UCSD-AML1 (cell line): Measurements from ENCODE around the gene CHAC1.
A peak's percentile ranks its signal among the peaks of the same experiment; 100 is the strongest.

ENCODE experiments used
- DNase-seq: peaks from one replicate; lab custom pipeline; 2025; ENCODE audit not compliant: unreplicated experiment; lab: John Stamatoyannopoulos, UW

Gene CHAC1, protein sequence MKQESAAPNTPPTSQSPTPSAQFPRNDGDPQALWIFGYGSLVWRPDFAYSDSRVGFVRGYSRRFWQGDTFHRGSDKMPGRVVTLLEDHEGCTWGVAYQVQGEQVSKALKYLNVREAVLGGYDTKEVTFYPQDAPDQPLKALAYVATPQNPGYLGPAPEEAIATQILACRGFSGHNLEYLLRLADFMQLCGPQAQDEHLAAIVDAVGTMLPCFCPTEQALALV

DNA sequence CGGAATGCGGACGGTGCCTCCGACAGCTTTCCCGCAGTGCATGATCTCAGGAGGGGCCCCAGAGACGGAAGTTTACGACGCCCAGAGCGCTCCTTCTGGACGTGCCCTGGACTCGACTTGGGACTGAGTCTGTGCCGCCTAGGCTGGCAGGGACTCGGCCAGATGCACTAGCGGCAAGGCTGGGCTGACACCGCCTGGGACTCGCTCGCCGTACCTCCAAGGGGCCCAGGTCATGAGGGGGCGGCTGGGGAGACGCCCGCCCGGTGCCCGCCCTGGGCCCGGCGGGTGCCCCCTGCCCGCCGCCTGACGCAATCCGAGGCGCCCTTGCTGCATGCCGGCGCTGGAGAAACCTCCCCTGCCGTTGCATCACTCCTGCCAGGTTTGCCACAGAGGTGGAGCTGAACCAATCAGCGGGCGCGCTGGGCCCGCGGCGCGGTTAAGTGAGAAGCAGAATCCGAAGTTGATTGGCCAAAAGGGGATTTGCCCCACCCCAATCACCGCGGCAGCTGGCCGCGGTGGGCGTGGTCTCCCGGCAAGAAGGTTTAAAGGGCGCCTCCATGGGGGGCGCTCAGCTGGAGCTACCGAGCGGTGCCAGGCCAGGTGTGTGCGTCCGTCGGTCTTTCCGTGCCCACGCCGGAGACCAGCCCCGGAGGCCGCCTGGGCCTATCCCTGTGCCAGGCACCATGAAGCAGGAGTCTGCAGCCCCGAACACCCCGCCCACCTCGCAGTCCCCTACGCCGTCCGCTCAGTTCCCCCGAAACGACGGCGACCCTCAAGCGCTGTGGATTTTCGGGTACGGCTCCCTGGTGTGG, at the start of gene CHAC1:
Gene CHAC1, plus strand, starts transcription at position 571 of the 812 bp plus-strand sequence. Its CDS starts 113 bp downstream, at position 684.
- DNase-seq, result peak; percentile 97

DNA sequence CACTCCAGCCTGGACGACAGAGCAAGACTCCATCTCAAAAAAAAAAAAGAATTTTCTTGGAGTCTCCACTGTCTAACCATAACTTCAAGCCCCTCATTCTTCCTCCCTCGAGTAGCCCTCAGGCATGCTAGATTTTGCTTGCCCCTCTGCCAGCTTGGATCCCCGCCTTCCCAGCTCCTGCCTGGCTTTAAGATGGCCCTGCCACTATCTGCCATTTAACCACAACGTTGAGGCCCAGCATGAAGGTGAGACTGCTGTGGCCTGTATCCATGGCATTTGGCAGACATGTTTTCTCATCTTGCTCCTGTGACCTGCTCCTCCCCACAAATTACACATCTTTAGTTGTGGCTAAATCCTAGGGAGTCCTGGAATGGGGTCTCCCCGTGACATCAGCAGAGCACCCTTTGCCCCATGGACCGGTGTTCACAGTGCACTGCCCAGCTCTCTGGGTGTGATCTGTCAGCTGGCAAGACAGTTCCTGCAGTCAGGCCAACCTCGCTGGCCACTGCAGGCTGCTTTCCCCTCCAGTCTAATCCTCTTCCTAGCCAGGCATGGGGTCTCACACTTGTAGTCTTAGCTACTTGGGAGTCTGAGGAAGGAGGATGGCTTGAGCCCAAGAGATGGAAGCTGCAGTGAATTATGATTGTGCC, 48.6 kb upstream of the CHAC1 start:
- no peak for DNase-seq

DNA sequence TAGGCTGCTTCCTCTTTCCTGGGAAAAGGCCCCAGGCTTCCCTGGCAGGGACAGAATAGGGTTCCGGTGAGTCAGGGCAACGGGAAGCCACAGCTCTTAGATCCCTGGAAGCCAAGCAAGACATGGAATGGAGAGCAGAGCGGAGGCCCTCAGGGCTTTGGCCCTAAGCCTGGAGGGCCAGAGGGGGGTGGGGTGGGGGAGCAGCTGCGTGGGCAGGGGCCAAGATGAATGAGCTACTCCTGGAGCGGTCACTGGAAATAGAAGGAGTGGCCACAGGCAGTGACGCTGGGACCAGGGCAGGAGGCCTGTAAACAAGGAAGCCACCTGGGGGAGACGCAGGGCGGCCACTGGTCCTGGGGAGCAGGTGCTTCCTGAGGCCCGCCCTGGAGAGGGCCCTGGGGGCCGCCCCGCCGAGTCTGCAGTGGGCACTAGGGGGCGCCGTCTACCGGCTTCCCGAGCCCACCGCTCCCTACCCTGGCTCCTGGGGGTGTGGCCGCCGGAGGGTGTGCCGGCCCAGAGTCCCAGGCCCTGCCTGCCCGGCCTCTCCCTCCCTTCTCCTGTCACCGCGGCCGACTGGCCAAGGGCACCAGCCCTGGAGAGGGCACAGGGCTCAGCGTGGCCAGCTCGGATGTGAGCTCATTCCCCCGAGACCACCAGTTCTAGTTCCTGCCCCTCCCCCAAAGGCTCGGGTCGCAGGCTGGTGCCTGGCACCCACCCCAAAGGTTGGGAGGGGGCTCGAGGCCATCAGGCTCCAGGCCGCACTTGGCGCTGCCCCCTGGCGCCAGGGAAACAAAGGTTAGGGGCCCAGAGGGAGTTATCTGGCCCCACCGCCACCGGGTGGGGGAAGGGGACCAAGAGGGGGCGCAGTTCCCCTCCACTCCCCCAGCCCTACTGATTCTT, 46.9 kb upstream of the CHAC1 start:
- peak; percentile 88 for DNase-seq

DNA sequence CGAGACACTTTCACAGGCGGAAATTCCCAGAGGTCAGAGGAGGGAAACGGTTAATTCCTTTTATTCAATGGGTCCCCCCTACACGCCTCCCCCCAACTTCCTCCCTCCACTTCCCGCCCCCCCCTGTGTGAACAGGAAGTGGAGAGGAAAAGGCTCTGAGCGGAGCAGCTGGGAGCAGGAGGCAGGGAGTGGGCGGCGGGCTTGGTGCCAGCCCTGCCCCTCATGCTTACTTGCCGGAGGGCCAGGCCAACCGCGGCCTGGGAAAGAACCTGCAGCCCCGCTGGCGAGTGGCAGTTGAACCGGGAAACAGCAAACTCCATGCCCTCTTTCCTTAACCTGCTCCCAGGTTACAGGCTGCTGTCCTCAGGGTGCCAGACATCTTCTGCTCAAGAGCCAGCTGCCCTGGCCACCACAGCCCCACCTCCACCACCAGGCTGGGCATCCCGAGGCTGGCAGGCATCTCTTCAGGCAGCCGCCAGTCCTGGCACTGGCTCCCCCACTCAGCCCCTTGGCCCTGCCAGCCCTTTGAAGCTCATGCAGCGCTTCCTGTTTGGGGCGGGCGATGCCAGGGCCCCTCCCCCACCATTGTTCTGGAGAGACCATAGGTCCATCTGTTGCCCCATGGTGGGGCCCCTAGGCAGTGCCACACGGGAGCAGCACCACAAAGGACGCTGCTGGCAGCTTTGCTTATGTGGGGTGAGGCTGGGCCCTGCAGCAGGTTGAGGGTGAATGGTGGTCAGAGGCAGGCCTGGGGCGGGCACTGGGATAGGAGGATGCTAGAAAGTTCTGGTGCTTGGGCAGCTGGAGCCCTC, 46.1 kb upstream of the CHAC1 start:
- DNase-seq, result peak; percentile 69

DNA sequence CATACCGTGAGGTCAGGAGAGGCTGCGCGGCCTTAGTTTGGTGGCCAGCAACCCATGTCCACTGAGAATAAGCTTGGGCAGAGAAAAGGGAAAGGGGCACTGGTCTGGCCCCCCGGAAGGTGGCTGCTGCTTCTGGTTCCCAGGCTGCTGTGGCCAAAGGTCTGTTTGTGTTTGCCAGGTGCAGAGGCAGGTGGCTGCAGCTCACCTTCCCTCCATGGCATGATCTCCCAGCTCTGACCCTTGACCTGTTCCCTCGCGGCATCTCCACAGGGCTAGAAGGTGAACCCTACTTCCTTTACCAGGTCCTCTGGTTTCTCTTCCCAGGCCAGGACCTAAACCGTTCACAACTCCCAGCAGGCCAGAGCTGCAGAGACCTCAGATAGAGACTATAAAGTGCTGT, 45.2 kb upstream of the CHAC1 start:
- no peak for DNase-seq

DNA sequence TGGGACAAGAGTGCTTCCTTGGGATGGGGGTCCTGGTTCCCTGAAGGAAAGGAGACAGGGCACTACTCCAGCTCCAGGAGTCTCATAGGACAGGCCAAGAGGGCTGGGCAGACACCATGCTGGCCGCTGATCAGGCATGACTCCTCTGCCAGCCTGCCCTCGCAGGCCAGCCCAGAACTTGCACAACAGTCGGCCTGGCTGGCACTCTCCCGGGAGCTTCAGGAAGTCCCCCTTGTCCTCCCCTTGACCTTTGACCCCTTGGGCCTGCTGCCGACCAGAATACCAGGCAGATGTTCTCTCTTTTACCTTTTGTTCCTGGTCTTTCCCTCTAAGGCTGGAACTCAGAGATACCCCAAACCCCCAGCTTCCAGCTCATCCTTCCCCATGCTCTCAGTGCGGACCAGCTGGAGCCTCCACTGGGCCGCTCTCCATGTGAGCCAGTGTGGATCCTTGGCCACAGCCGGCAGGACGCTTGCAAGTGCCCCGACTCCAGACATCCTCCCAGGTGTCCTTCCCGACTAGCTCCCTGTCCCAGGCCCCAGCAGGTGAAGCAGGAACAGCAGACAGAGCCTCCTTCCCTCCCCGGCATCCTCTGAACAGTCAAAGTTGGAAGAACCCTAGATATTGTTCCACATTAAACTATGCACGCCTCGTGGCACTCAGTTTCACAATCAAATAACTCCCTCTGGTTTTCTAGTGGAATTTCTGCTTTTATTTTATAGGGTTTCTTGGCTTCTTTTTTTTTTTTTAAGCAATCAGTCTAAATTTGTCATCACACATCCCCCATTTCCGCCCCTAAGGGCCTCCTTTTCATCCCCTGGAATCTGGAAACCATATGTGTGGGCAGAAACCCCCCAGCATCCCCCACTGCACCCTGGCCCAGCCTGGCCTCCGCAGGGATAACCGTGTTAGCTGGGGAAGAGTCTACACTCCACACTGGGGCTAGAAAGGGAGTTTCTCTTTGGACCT, 43.3 kb upstream of the CHAC1 start:
- DNase-seq, result no peak

DNA sequence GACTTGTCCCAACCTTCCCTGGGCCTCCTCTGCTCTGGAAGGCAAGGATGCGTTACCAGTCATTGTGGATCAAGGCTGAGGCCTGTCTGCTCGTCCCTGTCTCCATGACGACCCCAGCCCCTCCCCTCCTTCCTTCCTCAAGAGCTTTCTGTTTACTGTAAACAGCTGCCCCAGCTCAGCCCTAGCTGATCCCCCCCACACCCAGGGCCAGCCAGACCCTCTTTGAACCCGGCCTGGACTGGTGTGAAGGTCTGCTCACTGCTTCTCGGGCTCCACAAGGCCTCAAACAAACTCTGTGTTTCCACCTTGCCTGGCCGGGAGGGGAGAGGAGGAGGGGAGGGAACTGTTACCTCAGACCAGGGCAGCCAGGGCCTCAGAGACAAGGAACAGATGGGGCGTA, 42.1 kb upstream of the CHAC1 start:
- DNase-seq, result no peak

DNA sequence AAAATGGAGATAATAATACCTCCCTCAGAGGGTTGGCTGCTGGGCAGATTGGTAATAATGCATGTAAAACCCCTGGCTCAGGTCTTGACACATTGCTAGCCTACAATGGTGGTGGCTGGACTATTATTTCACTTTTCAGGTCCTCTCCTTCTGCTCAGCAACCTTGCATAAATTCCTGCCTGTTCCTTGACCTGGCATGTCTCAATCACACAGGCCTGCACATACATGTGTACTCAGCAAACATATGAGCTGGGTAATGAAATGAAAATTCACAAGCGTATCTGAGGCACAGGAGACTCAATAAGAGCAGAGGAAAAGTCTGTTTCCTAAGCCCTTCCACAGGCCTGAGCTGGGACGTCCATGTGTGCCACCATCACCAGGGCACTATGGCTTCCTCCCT, 41.6 kb upstream of the CHAC1 start:
- DNase-seq, result no peak

DNA sequence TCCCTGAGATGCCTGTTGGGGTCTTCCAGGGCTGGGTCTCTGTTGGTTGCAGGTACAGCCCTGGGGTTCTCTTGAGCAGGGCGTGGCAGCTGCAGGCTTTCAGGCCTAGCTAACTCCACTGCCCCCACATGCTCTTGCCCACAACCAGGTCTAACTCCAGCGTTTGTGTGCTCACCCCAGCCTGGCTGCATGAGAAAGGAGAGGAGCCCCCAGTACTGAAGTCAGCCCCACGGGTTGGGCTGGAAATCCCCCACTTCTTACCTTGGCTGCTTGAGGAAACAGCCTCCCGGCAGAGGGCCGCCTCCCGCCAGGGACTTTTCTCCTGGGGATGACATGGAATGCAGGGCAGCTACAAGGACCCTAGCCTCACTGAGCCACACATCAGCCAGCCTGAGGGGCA, 40.8 kb upstream of the CHAC1 start:
- DNase-seq, result no peak

DNA sequence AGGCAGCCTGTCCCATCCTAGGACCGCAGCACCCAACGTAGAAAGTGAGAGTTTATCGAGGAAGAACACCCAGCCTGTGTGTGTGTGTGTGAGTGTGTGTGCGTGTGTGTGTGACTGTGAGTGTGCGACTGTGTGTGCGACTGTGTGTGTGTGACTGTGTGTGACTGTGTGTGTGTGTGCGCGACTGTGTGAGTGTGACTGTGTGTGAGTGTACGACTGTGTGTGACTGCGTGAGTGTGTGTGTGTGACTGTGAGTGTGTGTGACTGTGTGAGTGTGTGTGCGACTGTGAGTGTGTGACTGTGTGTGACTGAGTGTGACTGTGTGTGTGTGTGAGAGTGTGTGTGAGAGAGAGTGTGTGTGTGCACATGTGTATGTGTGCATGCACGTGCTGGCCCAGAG, 39.3 kb upstream of the CHAC1 start:
- DNase-seq, result no peak

DNA sequence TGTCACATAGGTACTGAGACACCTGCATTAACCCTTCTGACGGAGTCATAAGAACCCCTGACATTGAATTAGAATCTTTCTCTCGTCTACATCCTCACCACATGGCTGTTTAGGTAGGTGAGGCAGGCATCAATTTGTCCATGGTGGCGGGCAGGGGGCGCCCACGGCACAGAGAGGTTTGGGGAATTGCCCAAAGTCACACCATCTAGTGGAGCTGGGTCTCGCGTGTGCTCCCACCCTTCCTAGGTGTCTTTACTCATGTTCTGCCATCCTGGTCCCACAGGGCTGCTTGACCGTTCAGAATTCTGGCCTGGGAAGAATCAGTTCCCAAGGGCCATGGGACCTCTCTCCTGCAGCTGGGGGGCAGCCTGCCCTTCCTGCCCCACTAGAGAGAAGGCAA, 38.8 kb upstream of the CHAC1 start:
- DNase-seq, result no peak

DNA sequence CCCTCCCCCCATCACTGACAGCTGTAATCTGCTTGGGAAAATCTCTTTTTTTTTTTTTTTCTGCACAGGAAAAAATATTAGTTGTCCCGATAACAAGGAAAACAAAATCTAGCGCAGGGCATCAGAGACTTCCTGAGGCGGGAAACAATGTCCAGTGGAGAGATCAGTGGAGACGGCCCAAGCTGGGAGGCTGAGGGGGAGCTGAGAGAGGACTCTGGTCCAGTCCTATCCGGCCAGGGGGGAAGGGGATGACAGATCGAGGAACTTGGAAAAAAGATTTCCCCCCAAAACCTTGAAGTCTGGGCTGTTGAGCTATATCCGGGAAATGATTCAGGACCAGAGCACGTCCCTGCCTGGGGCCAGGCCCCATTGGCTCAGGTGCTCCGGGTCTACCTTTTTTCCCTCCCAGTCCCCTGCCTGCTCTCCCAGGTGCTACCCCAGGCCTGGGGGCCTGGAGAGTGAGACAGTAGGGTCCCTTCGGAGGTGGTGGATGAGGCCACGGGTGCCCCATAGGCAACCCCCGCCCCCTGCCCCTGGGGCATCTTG, 38.1 kb upstream of the CHAC1 start:
- DNase-seq, result no peak

DNA sequence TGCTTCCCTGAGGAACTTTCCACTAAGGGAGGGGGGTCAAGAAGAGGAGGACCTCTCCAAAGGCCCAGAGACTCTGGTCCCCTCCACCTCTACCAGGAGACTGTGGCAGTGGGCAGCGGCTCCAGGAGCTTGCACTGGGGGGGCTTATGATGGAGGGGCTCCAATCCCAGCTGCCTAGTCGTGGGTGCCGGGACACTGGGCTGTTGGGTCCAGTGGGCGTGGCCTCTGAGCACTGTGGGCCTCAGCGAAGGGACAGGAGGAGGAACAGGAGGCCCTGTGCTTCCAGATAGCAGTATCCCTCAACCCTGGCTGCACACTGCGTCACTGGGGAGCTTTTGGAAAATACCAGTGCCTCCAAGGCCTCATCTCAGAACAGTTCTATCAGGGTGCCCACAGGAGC, 37.6 kb upstream of the CHAC1 start:
- DNase-seq, result no peak

DNA sequence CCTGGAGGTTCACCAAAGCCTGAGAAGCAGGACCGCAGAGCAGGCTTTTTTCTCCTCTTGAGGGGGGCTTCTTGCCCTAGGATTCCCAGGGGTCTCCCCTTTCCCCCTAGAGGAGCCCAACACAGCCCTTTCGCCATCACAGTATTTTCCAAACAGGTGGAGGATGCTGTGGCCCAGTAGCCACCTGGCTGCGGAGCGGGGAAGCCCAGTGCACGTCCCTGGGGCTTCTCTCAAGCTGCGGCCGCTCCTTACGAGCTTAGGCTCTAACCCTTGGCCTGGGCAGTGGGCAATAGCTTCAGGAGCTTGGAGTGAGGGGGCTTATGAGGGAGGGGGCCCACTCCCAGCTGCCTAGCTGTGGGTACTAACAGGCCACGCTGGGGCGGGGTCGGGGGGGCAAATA, 35.7 kb upstream of the CHAC1 start:
- no peak for DNase-seq

DNA sequence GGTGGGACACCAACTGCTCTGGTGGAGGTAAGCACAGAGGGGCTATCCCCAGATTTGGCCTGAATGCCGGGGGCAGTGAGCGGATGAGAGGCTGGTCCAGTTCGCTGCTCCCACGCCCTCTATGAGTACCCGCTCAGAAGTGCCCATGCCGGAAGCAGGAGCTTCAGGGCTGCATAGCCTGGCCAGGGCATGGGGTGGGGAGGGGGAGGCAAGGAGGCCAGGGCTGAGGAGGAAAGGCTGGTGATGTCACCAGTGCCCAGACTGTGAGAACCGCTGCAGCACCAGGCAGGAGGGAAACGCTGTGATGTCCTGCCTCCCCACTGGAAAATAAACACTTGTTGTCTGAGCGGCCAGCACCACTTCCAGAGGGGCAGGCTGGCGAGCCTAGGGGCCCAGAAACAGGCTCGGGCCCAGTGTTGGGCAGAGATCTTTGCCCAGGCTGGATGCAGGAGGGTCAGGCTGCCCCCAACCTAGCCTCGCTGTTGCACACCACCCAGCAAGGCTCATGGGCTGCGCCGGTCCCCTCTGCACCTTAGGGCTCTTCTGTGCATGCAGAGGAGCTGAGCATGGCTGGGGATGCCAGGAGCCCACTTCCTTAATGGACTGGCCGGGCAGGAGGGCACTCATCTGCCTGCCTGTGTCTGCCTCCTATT, 35.0 kb upstream of the CHAC1 start:
- no peak for DNase-seq

DNA sequence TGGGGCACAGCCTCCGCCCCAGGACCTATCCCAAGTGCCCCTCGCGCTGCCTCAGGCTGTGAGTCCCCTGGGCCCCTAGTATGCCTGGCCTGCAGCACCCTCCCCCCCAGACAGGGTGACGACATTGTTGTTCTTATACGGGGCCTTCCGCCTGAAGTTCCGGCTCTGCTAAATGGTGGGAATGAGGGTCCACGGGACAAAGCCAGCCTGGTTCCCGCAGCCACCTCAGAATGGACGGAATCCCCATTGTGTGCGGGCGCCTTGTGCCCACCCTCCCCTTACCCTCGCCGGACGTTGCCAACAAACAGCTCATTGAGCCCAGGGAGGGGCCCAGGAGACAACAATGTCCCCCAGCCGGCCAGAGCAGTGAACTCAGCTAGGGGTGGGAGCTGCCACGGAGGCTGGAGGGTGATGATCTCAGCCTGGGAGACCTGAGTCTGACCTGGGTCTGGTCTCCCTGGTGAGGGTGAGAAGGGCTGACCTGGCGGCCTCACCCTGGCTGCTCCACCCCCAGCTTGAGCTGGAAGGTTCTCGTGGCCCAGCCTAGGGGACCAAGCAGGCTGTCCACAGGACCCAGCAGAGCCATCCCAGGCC, 34.4 kb upstream of the CHAC1 start:
- no peak for DNase-seq

DNA sequence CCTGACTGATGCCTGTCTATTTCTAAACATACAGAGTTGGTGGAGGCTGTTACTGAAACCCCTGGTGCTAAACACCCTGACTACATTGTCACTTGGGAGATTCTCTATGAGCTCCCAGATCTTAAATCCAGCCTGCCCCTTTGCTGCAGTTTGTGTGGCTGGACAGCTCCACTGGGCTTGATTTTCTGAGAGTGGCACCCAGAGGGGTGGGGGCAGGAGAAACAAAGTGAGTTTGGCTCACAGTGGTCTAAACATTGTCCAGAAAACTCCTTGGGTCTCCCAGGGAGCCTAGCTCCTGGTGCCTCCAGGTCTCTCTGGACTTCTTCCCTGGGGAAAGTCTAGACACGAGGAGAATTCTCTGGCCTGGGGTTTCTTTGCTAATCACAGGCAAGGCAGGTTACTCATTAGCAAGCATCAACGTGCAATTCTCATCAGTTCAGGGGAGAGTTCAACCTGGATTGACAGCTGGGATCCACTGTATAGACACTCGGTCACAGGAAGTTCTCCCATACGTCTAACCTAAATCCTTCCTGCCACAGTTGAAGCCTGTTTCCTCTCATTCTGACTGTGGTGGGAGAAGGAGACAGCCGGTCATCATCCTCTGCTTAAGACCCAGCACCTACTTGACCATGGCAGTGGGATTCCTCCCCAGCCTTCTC, 31.2 kb upstream of the CHAC1 start:
- DNase-seq, result no peak

DNA sequence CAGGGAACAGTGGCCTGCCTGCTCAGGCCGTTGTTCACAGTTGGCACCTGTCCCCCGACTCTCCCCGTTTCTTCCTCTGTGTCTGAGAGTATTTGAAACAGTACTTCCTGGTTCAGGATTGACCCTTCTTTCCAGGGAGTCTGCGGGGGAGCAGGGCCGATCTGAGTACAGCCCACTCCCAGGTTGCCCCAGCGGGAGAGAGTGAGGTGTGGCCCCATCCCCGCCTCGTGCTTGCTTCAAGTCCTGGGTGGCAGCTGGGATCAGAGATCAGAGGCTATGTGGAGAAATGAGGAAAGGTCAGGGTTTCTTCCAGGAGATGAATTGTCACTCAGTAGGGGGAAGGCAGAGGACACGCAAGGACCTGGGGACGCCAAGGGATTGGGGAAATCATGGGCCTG, 30.7 kb upstream of the CHAC1 start:
- DNase-seq, result no peak
